ENCODE results near the gene BORCS8. TPM values are rescaled to one million over a fixed set of nuclear protein-coding genes. Genes with fewer than 3 reads are reported as not detected.

BORCS8 gene
- polyA plus RNA-seq, 1 of the 3 experiments (the other 2 are of a cell fraction) = 36.4 TPM

GRCh38 chr19:19154768-19155494, 37.0 kb downstream of the BORCS8 start:
- H3F3A ChIP-seq (replicated peaks; ENCODE audit: insufficient read depth) = no peaks in the 10 kb centered on the region
- CTCF ChIA-PET = interaction anchor here (5.9 to 6.5 kb wide), 2 partner anchors 8 to 21 kb away, joined by 51 to 79 read pairs; no protein-coding TSS in a partner anchor
- no peaks in the 10 kb centered on the region for H4K20me1 ChIP-seq (ENCODE audit: insufficient read depth)
- H3K4me3 ChIP-seq (ENCODE audit: low read depth in 2 of 2, low read length in 1 of 2) = no peak overlapping the region
- H3K27me3 ChIP-seq (ENCODE audit: insufficient read depth) = no peaks in the 10 kb centered on the region
- 90% methylated on average over 4 of the region's 6 CpGs for WGBS (ENCODE audit: low lambda C conversion rate)
- H3K4me2 ChIP-seq = no peak overlapping the region
- no peak for DNase-seq
- TF ChIP-seq RAD21 (IDR thresholded peaks at IDR 0.05; ENCODE audit: low read length) (no peak), USF2 (IDR thresholded peaks at IDR 0.05; ENCODE audit: borderline replicate concordance, low read depth, low read length) (no peak), NRF1 (IDR thresholded peaks at IDR 0.05; ENCODE audit: low read depth, low read length) (no peak), POLR2AphosphoS5 (IDR thresholded peaks at IDR 0.05; ENCODE audit: low read depth, low read length) (no peak), EP300 (IDR thresholded peaks at IDR 0.05; ENCODE audit: borderline replicate concordance in 1 of 2, low read depth in 1 of 2, low read length in 1 of 2) (no peak), RFX5 (IDR thresholded peaks at IDR 0.05; ENCODE audit: low read length) (no peak), IRF3 (IDR thresholded peaks at IDR 0.05; ENCODE audit: low read depth, low read length) (no peak), TCF12 (IDR thresholded peaks at IDR 0.05) (no peak), CTCF (IDR thresholded peaks at IDR 0.05) (no peak), FOSL2 (IDR thresholded peaks at IDR 0.05; ENCODE audit: borderline replicate concordance, low read depth) (no peak), TAF1 (IDR thresholded peaks at IDR 0.05; ENCODE audit: borderline replicate concordance, low read depth, low read length) (no peak), GABPA (IDR thresholded peaks at IDR 0.05; ENCODE audit: low read depth) (no peak), SIN3A (IDR thresholded peaks at IDR 0.05; ENCODE audit: borderline replicate concordance, low read depth, low read length) (no peak), NFIC (IDR thresholded peaks at IDR 0.05; ENCODE audit: borderline replicate concordance) (no peak), SMC3 (IDR thresholded peaks at IDR 0.05; ENCODE audit: low read depth, low read length) (no peak)
- TF ChIP-seq, protein P1, sequence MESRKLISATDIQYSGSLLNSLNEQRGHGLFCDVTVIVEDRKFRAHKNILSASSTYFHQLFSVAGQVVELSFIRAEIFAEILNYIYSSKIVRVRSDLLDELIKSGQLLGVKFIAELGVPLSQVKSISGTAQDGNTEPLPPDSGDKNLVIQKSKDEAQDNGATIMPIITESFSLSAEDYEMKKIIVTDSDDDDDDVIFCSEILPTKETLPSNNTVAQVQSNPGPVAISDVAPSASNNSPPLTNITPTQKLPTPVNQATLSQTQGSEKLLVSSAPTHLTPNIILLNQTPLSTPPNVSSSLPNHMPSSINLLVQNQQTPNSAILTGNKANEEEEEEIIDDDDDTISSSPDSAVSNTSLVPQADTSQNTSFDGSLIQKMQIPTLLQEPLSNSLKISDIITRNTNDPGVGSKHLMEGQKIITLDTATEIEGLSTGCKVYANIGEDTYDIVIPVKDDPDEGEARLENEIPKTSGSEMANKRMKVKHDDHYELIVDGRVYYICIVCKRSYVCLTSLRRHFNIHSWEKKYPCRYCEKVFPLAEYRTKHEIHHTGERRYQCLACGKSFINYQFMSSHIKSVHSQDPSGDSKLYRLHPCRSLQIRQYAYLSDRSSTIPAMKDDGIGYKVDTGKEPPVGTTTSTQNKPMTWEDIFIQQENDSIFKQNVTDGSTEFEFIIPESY (IDR thresholded peaks at IDR 0.05; ENCODE audit: borderline replicate concordance, low read depth) = no peak
- TF ChIP-seq, protein P2, sequence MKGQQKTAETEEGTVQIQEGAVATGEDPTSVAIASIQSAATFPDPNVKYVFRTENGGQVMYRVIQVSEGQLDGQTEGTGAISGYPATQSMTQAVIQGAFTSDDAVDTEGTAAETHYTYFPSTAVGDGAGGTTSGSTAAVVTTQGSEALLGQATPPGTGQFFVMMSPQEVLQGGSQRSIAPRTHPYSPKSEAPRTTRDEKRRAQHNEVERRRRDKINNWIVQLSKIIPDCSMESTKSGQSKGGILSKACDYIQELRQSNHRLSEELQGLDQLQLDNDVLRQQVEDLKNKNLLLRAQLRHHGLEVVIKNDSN (IDR thresholded peaks at IDR 0.05; ENCODE audit: borderline replicate concordance, low read depth) = no peak
- H3K9me2 ChIP-seq = no peaks in the 10 kb centered on the region
- H3K4me1 ChIP-seq (ENCODE audit: control insufficient read depth in 1 of 2, insufficient read depth in 2 of 2, low read depth in 1 of 2, low read length in 1 of 2) = no peaks in the 10 kb centered on the region
- peaks cover 0 to 9% of the 10 kb centered on the region in 2 experiments for H3K36me3 ChIP-seq (replicated peaks in 1 of 2; ENCODE audit: control insufficient read depth in 1 of 2, insufficient read depth in 2 of 2, low read length in 1 of 2)
- no peaks in the 10 kb centered on the region for H3K9me3 ChIP-seq
- no peak overlapping the region for H2AFZ ChIP-seq (ENCODE audit: low read depth)
- POLR2A ChIA-PET = no interaction called here
- H3K79me2 ChIP-seq (ENCODE audit: insufficient read depth) = no peaks in the 10 kb centered on the region
- H3K9ac ChIP-seq = no peak overlapping the region
- no peak overlapping the region for H3K27ac ChIP-seq (ENCODE audit: low read depth in 2 of 2, low read length in 1 of 2)
